ENCODE data around the gene DTX4.
"Not testable (repeated sequence)": the region's sequence is repeated elsewhere in the genome, so short reads cannot be mapped to it uniquely, and the experiment has no call there.

The DTX4 gene

DNA sequence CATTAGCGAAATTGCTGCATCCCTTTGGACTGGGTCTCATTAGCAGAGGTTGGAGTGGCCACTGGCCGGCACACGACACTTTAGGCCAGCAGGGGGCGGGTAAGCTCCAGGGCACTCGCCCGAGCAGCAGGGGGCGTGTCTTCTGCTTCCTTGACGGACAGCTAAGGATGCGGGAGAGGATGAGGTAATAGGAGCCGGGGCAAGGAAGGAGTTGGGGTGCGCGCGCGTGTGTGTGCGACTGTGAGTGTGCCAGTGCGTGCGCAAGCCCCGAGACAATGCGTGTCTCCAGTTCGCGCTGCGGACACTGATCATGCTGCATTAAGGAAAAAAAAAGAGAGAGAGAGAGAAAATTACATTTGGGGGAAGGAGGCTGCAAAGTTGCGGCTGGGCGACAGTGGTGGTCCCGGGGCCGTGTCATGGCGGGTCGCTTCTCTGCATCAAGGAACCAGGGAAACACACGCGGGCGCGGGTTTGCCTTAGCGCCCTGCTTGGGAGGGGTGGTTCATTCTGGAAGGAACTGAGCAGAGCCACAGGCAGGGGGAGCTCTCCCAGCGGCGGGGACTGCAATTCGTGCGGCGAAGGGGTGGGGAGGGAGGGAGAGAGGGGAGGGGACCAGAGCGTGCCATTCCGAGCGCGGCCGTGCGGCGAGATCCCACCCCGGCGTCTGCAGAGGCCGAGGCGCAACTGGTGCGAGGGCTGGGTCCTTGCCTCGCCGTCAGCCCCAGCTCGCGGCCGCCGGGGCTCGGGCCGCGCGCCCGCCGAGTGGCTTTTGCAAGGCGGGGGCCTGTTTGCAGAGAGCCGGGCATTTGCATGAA is at the start of gene DTX4:
Gene DTX4, plus strand, starts transcription at position 625 of the 815 bp plus-strand sequence. CDS start 464 bp downstream, outside the sequence.
- peak; percentile 3 for DNase-seq

DNA sequence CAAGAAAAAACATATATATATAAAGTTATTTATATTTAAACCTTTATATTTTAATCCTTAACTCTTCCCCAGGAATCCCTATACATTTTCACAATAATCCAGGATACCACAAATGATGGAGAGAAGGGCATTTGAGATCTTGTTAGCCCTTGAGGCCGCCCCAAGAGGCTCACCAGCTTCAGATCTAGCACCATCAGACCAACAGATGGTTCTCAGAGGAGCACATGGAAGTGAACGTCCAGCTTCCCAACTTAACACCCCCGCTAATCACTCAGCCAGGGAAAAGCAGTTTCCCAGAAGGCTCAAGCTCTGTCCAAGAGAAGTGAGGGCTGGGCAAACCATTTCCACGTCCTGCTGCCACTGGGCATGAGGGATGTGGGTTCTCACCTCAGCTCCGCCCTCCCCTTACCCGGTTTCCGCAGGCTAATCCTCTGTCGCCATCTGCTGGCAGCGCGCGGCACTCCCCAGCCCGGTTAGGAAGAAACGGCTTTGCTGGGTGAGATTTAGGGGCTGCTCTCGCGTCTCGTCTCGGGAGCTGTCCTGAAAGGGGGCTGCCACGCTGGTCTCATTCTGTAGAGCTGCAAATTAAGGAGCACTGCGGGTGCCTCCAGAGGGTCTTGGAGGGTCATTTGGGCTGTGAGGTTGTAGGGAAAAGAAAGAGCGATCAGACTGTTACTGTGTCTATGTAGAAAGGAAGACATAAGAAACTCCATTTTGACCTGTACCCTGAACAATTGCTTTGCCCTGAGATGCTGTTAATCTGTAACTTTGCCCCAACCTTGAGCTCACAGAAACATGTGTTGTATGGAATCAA is 36.1 kb upstream of the DTX4 start:
- peak; percentile 3 for DNase-seq

DNA sequence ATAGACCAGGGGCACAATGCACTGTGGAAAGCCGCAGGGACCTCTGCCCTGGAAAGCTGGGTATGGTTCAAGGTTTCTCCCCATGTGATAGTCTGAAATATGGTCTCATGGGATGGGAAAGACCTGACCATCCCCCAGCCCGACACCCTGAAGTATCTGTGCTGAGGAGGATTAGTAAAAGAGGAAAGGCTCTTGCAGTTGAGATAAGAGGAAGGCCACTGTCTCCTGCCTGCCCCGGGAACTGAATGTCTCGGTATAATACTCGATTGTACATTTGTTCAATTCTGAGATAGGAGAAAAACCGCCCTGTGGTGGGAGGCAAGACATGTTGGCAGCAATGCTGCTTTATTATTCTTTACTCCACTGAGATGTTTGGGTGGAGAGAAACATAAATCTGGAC is 35.4 kb upstream of the DTX4 start:
- not testable (repeated sequence) for DNase-seq

- DNase-seq: no peak
Measured at GRCh38 chr11:59137190-59137589, 34.7 kb upstream of the DTX4 start.

DNA sequence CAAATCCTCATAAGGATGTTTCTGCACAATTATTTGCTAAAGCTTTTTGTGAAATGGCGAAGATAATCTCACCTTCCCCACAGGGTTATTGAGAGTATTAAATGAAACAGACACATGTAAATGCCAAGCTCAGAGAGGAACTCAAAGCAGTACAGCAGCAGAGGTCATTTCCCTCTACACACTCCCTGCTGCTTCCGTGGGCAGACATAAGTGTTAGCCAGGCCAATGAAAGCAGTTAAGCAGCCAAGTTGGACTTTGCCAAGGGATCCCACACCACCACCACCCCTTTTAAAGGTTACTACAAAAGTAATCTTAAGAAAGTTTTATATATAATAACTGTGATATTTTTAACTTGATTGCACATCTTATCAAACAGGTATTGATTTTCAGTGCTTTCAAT is 33.3 kb upstream of the DTX4 start:
- DNase-seq: no peak

GRCh38 chr11:59141191-59141590 is 30.7 kb upstream of the DTX4 start:
- no peak for DNase-seq

DNA sequence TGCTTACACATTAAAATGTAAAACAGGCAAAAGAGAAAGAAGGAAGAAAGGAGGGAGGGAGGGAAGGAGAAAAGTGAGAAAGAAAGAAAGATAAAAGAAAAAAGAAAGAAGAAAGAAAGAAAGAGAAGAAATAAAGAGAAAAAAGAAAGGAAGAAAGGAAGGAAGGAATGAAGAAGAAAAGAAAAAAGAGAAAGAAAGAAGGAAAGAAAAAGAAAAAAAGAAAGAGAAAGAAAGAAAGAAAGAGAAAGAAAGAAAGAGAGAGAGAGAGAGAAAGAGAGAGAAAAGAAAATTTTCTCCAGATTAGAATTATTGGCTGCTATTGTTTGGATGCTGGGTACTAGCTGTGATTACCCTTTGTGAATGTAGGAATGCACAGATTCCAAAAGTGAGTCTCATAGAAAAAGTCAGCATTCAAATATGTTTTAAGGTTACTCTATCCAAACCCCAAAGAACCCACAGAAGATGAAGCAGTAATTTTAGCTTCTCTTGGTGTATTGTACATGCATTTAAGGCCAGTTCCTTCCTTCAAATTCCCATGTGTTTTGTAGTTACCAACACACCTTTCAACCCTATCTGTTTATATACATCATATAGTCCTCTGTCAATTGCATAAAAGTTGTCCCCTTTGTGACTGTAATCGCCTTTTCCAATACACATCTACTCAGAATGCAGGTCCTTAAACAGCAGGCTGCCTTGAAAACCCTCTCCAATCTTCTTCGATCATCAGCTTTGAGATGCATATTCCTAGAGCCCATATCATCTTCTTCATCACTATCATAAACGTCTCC is 30.1 kb upstream of the DTX4 start:
- DNase-seq: no peak

DNA sequence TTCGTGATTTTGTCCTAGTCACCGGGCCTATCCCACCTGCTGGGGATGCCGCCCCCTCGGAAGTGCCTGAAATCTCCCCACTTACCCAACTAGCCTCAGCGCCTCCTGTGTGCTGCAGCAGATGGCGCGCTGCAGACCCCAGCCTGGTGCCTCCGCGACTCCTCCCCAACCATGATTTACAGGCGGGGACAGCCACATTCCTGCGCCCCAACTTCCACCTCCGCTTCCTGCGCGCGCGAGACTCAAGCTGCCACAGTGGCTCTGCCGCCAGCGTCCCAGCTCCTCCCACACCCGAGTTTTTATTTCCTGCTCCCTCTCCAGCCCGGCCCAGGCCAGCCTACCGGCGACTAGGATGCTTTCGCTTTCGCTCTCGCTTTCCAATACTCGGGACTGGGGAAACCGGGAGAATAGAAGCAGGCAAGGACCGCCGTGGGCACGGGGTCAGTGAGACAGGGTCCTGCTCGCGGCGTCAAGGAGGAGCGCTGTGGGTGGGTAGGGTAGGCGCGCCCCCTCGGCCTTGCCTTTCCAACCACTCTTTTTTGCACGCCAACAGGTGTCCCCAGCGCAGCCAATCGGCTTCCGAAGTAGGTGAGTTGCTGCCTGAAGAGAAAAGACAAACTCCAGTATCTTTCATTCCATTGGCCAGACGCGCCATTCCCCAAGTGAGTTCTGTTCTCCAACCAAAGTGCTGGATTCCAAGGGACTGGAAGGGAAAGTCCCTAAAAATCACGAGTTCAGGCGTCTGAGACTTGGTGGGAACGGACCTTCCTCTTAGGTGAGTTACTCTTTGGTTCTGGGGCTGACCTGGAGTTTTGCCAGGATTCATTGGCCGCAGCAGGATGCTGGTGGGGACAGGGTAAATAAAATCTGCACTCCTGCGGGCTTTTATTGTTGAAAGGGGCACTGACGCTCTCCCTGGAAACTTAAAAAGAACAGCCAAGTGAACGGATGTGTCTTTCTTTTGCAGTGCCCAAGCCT is 29.1 kb upstream of the DTX4 start, which contains the start of gene FAM111A:
Gene FAM111A, plus strand, starts transcription at position 327 of the 978 bp plus-strand sequence. CDS start 6,017 bp downstream, outside the sequence.
- DNase-seq: peak; percentile 0

- no peak for DNase-seq
Measured at GRCh38 chr11:59144096-59144495, 27.8 kb upstream of the DTX4 start.

DNA sequence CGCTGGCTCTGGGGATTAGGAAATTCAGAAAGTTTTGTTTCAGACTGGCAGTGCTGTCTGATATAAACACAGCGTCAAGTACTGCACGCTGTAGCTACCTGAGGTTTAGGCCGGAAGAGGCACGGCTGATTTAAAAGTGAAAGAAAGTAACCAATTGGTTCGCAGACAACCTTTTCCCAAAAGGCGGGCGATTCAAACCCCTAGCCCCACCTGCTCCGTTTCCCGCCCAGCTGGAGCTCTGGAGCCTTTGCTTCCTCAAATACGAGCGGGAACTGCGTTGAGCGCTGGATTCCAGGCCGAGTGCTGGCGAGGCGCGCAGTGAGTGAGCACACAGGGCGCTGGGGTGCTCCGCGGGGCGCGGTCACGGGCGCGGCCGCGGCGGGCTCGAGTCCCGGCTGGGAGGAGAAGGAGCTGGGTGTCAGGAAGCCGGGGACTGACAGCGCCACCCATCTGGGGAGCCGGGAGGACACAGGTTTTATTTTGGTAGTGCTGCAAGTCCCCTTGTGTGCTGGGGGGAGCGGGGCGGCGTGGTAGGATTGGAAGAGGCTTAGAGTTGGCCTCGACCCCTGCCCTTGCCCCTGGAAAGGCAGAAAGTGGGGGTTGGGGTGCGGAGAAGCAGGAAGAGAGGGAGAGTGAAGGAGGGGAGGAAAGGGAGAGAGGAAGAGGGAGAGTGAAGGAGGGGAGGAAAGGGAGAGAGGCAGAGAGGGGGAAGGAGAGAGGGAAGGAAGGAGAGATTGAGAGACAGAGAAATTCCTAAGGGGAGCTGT is 27.2 kb upstream of the DTX4 start:
- DNase-seq: no peak

DNA sequence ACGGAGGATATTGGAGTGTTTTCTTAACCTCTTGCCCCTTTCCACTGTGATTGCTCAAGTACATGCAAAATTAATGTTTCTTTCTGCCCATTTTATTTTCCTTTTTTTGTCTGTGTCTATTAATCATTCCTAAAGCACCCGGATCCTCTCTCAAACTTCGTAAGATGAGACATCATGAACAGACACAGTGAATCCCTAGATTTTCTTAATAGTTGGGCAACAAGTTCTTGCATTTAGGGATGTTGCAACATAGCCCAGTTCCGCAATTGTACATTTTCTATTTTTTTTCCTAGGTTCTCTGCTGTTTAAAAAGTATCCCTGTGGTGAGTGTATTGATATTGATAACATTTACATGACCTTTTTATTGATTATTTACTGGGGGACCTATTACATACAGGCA is 26.4 kb upstream of the DTX4 start:
- DNase-seq: no peak

DNA sequence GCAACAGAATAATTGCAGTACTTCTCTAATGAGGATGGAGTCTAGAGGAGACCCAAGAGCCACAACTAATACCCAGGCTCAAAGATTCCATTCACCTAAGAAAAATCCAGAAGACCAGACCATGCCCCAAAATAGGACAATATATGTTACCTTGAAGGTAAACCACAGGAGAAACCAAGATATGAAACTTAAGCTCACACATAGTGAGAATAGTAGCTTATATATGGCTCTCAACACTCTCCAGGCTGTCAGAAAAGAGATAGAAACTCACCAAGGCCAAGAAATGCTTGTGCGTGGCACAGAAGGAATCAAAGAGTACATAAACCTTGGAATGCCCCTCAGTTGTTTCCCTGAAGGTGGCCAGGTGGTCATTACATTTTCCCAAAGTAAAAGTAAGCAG is 20.2 kb upstream of the DTX4 start:
- no peak for DNase-seq

DNA sequence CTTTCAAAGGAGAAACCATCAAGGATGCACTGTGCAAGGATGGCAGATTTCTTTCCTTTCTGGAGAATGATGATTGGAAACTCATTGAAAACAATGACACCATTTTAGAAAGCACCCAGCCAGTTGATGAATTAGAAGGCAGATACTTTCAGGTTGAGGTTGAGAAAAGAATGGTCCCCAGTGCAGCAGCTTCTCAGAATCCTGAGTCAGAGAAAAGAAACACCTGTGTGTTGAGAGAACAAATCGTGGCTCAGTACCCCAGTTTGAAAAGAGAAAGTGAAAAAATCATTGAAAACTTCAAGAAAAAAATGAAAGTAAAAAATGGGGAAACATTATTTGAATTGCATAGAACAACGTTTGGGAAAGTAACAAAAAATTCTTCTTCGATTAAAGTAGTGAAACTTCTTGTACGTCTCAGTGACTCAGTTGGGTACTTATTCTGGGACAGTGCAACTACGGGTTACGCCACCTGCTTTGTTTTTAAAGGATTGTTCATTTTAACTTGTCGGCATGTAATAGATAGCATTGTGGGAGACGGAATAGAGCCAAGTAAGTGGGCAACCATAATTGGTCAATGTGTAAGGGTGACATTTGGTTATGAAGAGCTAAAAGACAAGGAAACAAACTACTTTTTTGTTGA is 19.5 kb upstream of the DTX4 start:
- DNase-seq: no peak

- DNase-seq: no peak
Measured at GRCh38 chr11:59154610-59155009, 17.3 kb upstream of the DTX4 start.

- no peak for DNase-seq
Measured at GRCh38 chr11:59157433-59157832, 14.5 kb upstream of the DTX4 start.

GRCh38 chr11:59158206-59159068 is 13.5 kb upstream of the DTX4 start:
- DNase-seq: peak; percentile 11

DNA sequence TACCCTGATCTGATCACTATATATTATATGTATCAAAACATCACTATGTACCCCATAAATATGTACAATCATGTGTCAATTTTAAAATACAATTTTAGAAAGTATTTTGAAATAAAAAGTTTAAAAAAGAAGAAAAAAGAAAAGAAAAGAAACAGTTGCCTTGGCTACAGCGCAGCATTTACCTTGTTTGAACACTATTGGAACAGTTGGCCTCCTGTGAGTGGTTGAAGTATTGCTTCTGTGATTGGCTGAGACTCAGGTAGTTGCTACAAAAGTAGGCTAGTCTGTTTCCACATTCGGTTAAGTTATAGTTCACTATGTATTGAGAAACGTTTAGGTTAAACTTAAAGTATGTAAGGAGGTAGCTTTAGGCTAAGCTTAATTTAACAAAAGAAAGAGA is 7.9 kb upstream of the DTX4 start:
- no peak for DNase-seq

- no peak for DNase-seq
Measured at GRCh38 chr11:59172345-59173079, 580 bp downstream of the DTX4 start.

Data from SHP77 treated with DMSO at 0.1 percent for 48 hours (cell line).